ENCODE measurements around the gene STAT5B.

DNA sequence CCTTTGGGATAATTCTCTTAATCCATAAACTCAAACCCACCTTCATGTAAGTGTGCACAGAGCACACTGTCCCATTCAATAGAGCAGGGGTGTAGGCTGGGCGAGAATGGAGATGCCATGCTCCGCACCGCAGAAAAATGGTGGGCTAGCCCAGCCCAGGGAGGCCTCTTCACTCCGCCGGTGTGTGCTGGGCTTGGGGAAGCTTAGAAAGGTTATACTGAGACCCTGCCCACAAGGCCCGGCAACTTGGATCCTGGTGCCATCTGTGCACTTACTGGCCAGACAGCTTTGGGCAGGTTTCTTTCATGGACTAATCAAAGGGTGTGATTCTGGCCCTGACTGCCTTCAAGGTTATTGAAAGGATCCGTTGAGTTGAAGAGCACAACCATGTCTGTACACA, 8.4 kb upstream of the STAT5B start:
- TF ChIP-seq, protein P1, sequence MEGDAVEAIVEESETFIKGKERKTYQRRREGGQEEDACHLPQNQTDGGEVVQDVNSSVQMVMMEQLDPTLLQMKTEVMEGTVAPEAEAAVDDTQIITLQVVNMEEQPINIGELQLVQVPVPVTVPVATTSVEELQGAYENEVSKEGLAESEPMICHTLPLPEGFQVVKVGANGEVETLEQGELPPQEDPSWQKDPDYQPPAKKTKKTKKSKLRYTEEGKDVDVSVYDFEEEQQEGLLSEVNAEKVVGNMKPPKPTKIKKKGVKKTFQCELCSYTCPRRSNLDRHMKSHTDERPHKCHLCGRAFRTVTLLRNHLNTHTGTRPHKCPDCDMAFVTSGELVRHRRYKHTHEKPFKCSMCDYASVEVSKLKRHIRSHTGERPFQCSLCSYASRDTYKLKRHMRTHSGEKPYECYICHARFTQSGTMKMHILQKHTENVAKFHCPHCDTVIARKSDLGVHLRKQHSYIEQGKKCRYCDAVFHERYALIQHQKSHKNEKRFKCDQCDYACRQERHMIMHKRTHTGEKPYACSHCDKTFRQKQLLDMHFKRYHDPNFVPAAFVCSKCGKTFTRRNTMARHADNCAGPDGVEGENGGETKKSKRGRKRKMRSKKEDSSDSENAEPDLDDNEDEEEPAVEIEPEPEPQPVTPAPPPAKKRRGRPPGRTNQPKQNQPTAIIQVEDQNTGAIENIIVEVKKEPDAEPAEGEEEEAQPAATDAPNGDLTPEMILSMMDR (IDR thresholded peaks at IDR 0.05; ENCODE audit: insufficient read depth, low read length, poor library complexity, severe bottlenecking) = no peak
- no peak for TF ChIP-seq EZH2phosphoT487 (conservative IDR thresholded peaks at IDR 0.05; ENCODE audit: low read length)
